ENCODE results near the gene STAT1.

Gene STAT1

DNA sequence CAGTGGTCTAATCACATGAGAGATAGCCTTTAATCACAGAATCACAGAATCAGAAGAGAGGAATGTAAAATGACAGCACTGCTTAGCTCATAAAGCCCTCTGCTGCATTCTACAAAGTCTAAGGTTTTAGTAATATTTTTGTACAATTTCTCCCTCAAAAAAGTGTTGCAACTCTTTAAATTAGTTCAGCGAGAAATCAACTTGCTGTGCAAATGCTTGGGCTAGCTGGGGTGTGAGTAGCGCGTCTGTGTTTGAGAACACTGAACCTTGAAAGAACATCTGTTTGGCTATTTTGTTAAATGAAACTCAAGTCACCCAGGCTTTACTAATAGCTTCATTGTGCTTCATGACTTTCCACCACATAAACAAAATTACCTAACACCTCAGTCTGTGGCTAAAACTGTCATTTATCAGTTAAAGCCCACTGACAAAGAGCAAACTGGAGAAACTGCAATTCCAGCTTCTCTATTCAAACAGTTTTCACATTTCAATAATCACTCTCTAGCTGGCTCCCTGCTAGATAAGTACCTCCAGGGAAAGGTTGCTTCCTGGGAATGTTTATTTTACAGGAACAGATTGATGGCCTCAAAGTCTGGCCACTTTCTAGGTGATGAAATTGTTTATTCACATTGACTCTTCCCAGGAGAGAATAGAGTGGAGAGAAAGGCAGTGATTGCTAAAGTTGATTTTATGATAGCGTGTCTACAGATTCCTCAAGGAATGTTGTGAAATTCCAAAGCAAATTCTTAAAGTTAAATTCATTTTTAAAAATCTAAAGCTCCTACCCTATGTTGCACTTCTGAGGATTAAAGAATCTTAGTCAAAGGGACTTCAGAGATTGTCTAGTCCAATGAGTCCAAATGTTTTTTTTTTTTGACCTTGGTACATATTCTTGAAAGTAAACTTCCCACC lies 36.0 kb upstream of the STAT1 start:
- Histone ChIP-seq H3K36me3 (ENCODE audit: insufficient read depth, low read length) (no peaks in the 10 kb centered on the region), H2AFZ (ENCODE audit: low read length) (no peak overlapping the region), H3K4me1 (ENCODE audit: insufficient read depth, low read length, poor library complexity, severe bottlenecking) (peaks cover 6% of the 10 kb centered on the region), H3K9me2 (replicated peaks; ENCODE audit: low read depth, low read length) (no peaks in the 10 kb centered on the region), H3K27me3 (ENCODE audit: insufficient read depth, low read length, poor library complexity, severe bottlenecking) (no peaks in the 10 kb centered on the region), H3F3A (ENCODE audit: low read depth) (no peaks in the 10 kb centered on the region; the same call in 1 of the 2 replicates), H3K4me3 (ENCODE audit: low read length, poor library complexity, severe bottlenecking) (no peak overlapping the region), H3K9ac (ENCODE audit: low read depth, low read length, poor library complexity, severe bottlenecking) (no peak overlapping the region), H4K20me1 (ENCODE audit: insufficient read depth, low read length, poor library complexity, severe bottlenecking) (no peaks in the 10 kb centered on the region), H3K4me2 (ENCODE audit: low read depth, low read length, poor library complexity, severe bottlenecking) (no peak overlapping the region), H3K79me2 (ENCODE audit: insufficient read depth, low read length) (no peaks in the 10 kb centered on the region), H3K9me3 (ENCODE audit: insufficient read depth, low read depth, low read length) (no peaks in the 10 kb centered on the region)
- TF ChIP-seq, protein P1, sequence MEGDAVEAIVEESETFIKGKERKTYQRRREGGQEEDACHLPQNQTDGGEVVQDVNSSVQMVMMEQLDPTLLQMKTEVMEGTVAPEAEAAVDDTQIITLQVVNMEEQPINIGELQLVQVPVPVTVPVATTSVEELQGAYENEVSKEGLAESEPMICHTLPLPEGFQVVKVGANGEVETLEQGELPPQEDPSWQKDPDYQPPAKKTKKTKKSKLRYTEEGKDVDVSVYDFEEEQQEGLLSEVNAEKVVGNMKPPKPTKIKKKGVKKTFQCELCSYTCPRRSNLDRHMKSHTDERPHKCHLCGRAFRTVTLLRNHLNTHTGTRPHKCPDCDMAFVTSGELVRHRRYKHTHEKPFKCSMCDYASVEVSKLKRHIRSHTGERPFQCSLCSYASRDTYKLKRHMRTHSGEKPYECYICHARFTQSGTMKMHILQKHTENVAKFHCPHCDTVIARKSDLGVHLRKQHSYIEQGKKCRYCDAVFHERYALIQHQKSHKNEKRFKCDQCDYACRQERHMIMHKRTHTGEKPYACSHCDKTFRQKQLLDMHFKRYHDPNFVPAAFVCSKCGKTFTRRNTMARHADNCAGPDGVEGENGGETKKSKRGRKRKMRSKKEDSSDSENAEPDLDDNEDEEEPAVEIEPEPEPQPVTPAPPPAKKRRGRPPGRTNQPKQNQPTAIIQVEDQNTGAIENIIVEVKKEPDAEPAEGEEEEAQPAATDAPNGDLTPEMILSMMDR (conservative IDR thresholded peaks at IDR 0.05; ENCODE audit: low read length), result no peak
- no peak for TF ChIP-seq EZH2phosphoT487 (IDR thresholded peaks at IDR 0.05; ENCODE audit: borderline replicate concordance)

DNA sequence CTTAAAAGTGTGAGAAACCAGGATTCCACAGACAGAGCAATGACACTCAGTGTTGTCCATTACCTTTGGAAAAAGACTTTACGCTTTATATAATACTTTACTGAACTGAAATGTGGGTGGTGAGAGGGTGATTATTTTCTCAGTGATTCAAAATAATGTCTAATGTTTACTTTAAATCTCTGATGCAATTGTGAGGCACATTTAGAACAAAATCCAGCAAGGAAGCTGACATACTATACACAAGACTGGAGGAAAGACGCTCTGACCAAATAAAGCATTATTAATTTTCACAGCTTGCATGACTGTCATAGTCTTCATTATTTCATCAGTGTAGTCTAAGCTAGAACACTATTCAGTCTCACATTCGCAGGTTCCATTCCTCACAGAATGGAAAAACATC lies 34.1 kb upstream of the STAT1 start:
- TF ChIP-seq, protein P1 (conservative IDR thresholded peaks at IDR 0.05; ENCODE audit: low read length), result no peak
- TF ChIP-seq EZH2phosphoT487 (IDR thresholded peaks at IDR 0.05; ENCODE audit: borderline replicate concordance), result no peak
- Histone ChIP-seq H3K79me2 (ENCODE audit: insufficient read depth, low read length) (no peaks in the 10 kb centered on the region), H3K9me3 (ENCODE audit: insufficient read depth, low read depth, low read length) (0 out of 2 replicates have a peak, but pooled peaks cover 4% of the 10 kb centered on the region), H2AFZ (ENCODE audit: low read length) (no peak overlapping the region), H3F3A (ENCODE audit: low read depth) (no peaks in the 10 kb centered on the region), H3K4me2 (ENCODE audit: low read depth, low read length, poor library complexity, severe bottlenecking) (no peak overlapping the region), H3K9ac (ENCODE audit: low read depth, low read length, poor library complexity, severe bottlenecking) (no peak overlapping the region), H3K36me3 (ENCODE audit: insufficient read depth, low read length) (no peaks in the 10 kb centered on the region), H3K27me3 (ENCODE audit: insufficient read depth, low read length, poor library complexity, severe bottlenecking) (peaks cover 4% of the 10 kb centered on the region), H3K4me3 (ENCODE audit: low read length, poor library complexity, severe bottlenecking) (no peak overlapping the region), H3K4me1 (ENCODE audit: insufficient read depth, low read length, poor library complexity, severe bottlenecking) (peaks cover 6% of the 10 kb centered on the region), H3K9me2 (replicated peaks; ENCODE audit: low read depth, low read length) (no peaks in the 10 kb centered on the region), H4K20me1 (ENCODE audit: insufficient read depth, low read length, poor library complexity, severe bottlenecking) (no peaks in the 10 kb centered on the region)

DNA sequence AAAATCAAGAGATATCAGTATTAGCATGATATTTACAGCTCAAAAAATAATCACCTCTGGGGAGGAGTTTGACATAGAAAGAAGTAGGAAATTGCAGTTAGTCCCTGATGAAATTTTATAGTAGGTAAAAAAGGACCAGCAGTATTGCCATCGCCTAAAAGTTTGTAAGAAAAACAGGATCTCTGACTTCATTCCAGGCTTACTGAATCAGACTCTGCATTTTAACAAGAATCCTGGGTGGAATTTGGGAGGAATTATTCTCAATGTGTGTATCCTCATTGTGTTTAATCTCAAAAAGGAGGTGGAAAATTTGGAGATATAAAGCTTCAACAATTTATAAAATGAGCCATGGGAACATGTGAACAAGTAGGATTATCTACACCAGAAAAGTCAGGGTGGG lies 31.2 kb upstream of the STAT1 start:
- Histone ChIP-seq H3K9me3 (ENCODE audit: insufficient read depth, low read depth, low read length) (0 out of 2 replicates have a peak, but pooled peaks cover 4% of the 10 kb centered on the region), H3K4me1 (ENCODE audit: insufficient read depth, low read length, poor library complexity, severe bottlenecking) (no peaks in the 10 kb centered on the region), H3K27me3 (ENCODE audit: insufficient read depth, low read length, poor library complexity, severe bottlenecking) (peaks cover 4% of the 10 kb centered on the region), H3K4me3 (ENCODE audit: low read length, poor library complexity, severe bottlenecking) (no peak overlapping the region), H3K9me2 (replicated peaks; ENCODE audit: low read depth, low read length) (no peaks in the 10 kb centered on the region), H3K9ac (ENCODE audit: low read depth, low read length, poor library complexity, severe bottlenecking) (no peak overlapping the region), H3K36me3 (ENCODE audit: insufficient read depth, low read length) (no peaks in the 10 kb centered on the region), H2AFZ (ENCODE audit: low read length) (no peak overlapping the region), H4K20me1 (ENCODE audit: insufficient read depth, low read length, poor library complexity, severe bottlenecking) (no peaks in the 10 kb centered on the region), H3K79me2 (ENCODE audit: insufficient read depth, low read length) (no peaks in the 10 kb centered on the region), H3K4me2 (ENCODE audit: low read depth, low read length, poor library complexity, severe bottlenecking) (no peak overlapping the region), H3F3A (ENCODE audit: low read depth) (no peaks in the 10 kb centered on the region)
- TF ChIP-seq, protein P1 (conservative IDR thresholded peaks at IDR 0.05; ENCODE audit: low read length), result no peak
- TF ChIP-seq EZH2phosphoT487 (IDR thresholded peaks at IDR 0.05; ENCODE audit: borderline replicate concordance), result no peak

Measured in Loucy (cell line).